Occipital lobe (tissue), 2 donors: ENCODE results near the gene PCDH9. TPM values are rescaled to one million over a fixed set of nuclear protein-coding genes. Genes with fewer than 3 reads are reported as not detected.

Experiments
- DNase-seq: peaks from one replicate; lab custom pipeline; 2025; lab: John Stamatoyannopoulos, UW
- total RNA-seq: library from RNA; depleted of rRNA; stranded (reverse); fragments of >200 nt; gene quantifications from one replicate; pipeline ENCODE4 v1.2.3, GENCODE V29; 2014

PCDH9 gene
- total RNA-seq, 1 donor from 2014 or later = 113 TPM

- DNase-seq = no peak
These were observed 256.0 kb downstream of the PCDH9 start for GRCh38 chr13:66974174-66974573.

- DNase-seq = no peak
These were observed 257.5 kb downstream of the PCDH9 start for GRCh38 chr13:66972659-66973058.

GRCh38 chr13:66971004-66971403, 259.1 kb downstream of the PCDH9 start:
- no peak for DNase-seq

- DNase-seq = no peak
These were observed 260.8 kb downstream of the PCDH9 start for GRCh38 chr13:66969291-66969690.

GRCh38 chr13:66967811-66968597, 262.1 kb downstream of the PCDH9 start:
- DNase-seq = no peak

- no peak for DNase-seq
These were observed 265.0 kb downstream of the PCDH9 start for GRCh38 chr13:66965181-66965580.

GRCh38 chr13:66962953-66963352, 267.2 kb downstream of the PCDH9 start:
- no peak for DNase-seq

- DNase-seq = no peak
These were observed 271.5 kb downstream of the PCDH9 start for GRCh38 chr13:66958611-66959010.

GRCh38 chr13:66952507-66952906, 277.6 kb downstream of the PCDH9 start:
- DNase-seq = no peak

GRCh38 chr13:66951426-66951825, 278.7 kb downstream of the PCDH9 start:
- no peak for DNase-seq

GRCh38 chr13:66950666-66951065, 279.5 kb downstream of the PCDH9 start:
- no peak for DNase-seq

GRCh38 chr13:66948910-66949309, 281.2 kb downstream of the PCDH9 start:
- no peak for DNase-seq

GRCh38 chr13:66943530-66943929, 286.6 kb downstream of the PCDH9 start:
- no peak for DNase-seq

GRCh38 chr13:66940113-66940512, 290.0 kb downstream of the PCDH9 start:
- no peak for DNase-seq

GRCh38 chr13:66937423-66937822, 292.7 kb downstream of the PCDH9 start:
- no peak for DNase-seq

- no peak for DNase-seq
These were observed 296.1 kb downstream of the PCDH9 start for GRCh38 chr13:66933994-66934393.

GRCh38 chr13:66933527-66933926, 296.6 kb downstream of the PCDH9 start:
- no peak for DNase-seq

- DNase-seq = no peak
These were observed 302.6 kb downstream of the PCDH9 start for GRCh38 chr13:66927562-66927961.

GRCh38 chr13:66926851-66927524, 303.1 kb downstream of the PCDH9 start:
- no peak for DNase-seq

GRCh38 chr13:66926200-66926850, 303.8 kb downstream of the PCDH9 start:
- DNase-seq = no peak

- DNase-seq = no peak
These were observed 307.7 kb downstream of the PCDH9 start for GRCh38 chr13:66922444-66922843.

GRCh38 chr13:66921437-66921836, 308.7 kb downstream of the PCDH9 start:
- no peak for DNase-seq
